Astrocyte of the spinal cord (primary cell): ENCODE measurements around the gene NRP2.

ENCODE experiments used
- DNase-seq: peaks from one replicate; pipeline ENCODE4 v3.0.0; 2011; ENCODE audit warnings: low read depth, low spot score
- H3K4me3 ChIP-seq: 2 replicates; pipeline ENCODE4 v1.5.1; 2011; ENCODE audit warnings: low read depth, mild to moderate bottlenecking, low read length, moderate library complexity
- in situ Hi-C: cut with HindIII; loops from 2 replicates; pipeline ENCODE4 v1.10.0; 2017; ENCODE audit warnings: low sequenced_read_pairs
- TF ChIP-seq, protein P1 (sequence below): IDR thresholded peaks from 2 replicates; pipeline ENCODE4 v1.5.1; 2012; ENCODE audit warnings: low read depth, mild to moderate bottlenecking, low read length, inconsistent platforms

Gene NRP2

DNA sequence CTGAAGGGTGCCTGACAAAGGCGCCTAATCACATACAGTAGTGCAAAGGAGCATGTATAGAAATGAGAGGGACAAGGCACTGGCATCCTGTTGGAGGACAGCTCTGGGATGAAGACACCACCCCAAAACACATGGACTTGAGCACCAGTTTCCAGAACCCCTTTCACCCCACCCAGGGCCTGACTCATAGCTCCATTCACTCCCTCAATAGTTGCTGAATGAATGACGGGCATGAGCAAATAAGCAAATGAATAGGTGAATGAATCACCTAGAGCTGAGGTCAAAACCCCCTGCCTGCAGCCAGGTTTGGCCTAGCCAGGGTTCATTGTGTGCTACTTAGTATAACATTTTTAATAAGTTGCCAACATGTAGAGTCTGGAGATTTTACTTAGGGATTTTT is 66.3 kb downstream of the NRP2 start:
- in situ Hi-C loops: no loop called here

GRCh38 chr2:205749078-205749477 is 66.8 kb downstream of the NRP2 start:
- TF ChIP-seq, protein P1, sequence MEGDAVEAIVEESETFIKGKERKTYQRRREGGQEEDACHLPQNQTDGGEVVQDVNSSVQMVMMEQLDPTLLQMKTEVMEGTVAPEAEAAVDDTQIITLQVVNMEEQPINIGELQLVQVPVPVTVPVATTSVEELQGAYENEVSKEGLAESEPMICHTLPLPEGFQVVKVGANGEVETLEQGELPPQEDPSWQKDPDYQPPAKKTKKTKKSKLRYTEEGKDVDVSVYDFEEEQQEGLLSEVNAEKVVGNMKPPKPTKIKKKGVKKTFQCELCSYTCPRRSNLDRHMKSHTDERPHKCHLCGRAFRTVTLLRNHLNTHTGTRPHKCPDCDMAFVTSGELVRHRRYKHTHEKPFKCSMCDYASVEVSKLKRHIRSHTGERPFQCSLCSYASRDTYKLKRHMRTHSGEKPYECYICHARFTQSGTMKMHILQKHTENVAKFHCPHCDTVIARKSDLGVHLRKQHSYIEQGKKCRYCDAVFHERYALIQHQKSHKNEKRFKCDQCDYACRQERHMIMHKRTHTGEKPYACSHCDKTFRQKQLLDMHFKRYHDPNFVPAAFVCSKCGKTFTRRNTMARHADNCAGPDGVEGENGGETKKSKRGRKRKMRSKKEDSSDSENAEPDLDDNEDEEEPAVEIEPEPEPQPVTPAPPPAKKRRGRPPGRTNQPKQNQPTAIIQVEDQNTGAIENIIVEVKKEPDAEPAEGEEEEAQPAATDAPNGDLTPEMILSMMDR: no peak
- DNase-seq: no peak
- in situ Hi-C loops: no loop called here
- no peak overlapping the region for H3K4me3 ChIP-seq

More for the DNA sequence above, 66.3 kb downstream of the NRP2 start:
- TF ChIP-seq, protein P1: no peak
- H3K4me3 ChIP-seq: no peak overlapping the region
- DNase-seq: no peak

- no peak for DNase-seq
- in situ Hi-C loops: no loop called here
- no peak overlapping the region for H3K4me3 ChIP-seq
- TF ChIP-seq, protein P1: no peak
Observed at GRCh38 chr2:205750797-205751196, 68.5 kb downstream of the NRP2 start.

GRCh38 chr2:205751569-205752031 is 69.3 kb downstream of the NRP2 start:
- in situ Hi-C loops: no loop called here
- no peak overlapping the region for H3K4me3 ChIP-seq
- peak; percentile 48 for DNase-seq
- TF ChIP-seq, protein P1: no peak

- DNase-seq: no peak
- H3K4me3 ChIP-seq: no peak overlapping the region
- in situ Hi-C loops: no loop called here
- TF ChIP-seq, protein P1: no peak
Observed at GRCh38 chr2:205752296-205752820, 70.1 kb downstream of the NRP2 start.

GRCh38 chr2:205752924-205753323 is 70.6 kb downstream of the NRP2 start:
- DNase-seq: peak; percentile 94
- TF ChIP-seq, protein P1: no peak
- in situ Hi-C loops: no loop called here
- no peak overlapping the region for H3K4me3 ChIP-seq
